CD4-positive, alpha-beta T cell (primary cell): ENCODE measurements around the gene ATP11A. TPM values are rescaled to one million over a fixed set of nuclear protein-coding genes. Genes with fewer than 3 reads are reported as not detected.
"Not testable (repeated sequence)": the region's sequence is repeated elsewhere in the genome, so short reads cannot be mapped to it uniquely, and the experiment has no call there.

Experiments
- ATAC-seq: fragments of 200-7000 bp; cut with Tn5 transposase; one replicate; pipeline ENCODE4 v1.10.0; 2022; ENCODE audit warnings: mild to moderate bottlenecking; ENCODE audit not compliant: poor library complexity
- CTCF ChIA-PET: fragments of 350-600 bp; sonication (Branson Sonifier 250); formaldehyde crosslinking; loops from one replicate; lab custom pipeline; 2021; ENCODE audit warnings: antibody characterized with exemption, inconsistent platforms; lab: Charles Lee
- POLR2A ChIA-PET: fragments of 350-600 bp; sonication (Branson Sonifier 250); formaldehyde crosslinking; loops from one replicate; lab custom pipeline; 2021; ENCODE audit warnings: antibody characterized with exemption, inconsistent platforms; lab: Charles Lee
- DNase-seq, 14 experiments: peaks; one replicate each; pipeline ENCODE4 v3.0.0-alpha.2; 2013 to 2020; ENCODE audit warnings: mixed read lengths in 2 of 14
- H3K27ac ChIP-seq, 2 donors: one replicate each; pipeline versions ENCODE4 v1.5.1 to v1.7.0; 2013; ENCODE audit warnings: low read length in 2 of 2, low read depth in 1 of 2, mild to moderate bottlenecking in 1 of 2
- H3K27me3 ChIP-seq, 2 experiments: 1 replicate in 1 of 2; 2 replicates in 1 of 2; pipeline versions ENCODE4 v1.6.1 to v1.7.0; 2013; ENCODE audit warnings: low read length in 2 of 2, control low read depth in 1 of 2, mild to moderate bottlenecking in 1 of 2, moderate library complexity in 1 of 2; ENCODE audit not compliant: insufficient read depth in 2 of 2, control insufficient read depth in 1 of 2
- H3K36me3 ChIP-seq: one replicate; pipeline ENCODE4 v1.6.1; 2013; ENCODE audit warnings: low read length, control low read depth; ENCODE audit not compliant: insufficient read depth
- H3K4me1 ChIP-seq: one replicate; pipeline ENCODE4 v1.6.1; 2013; ENCODE audit warnings: low read length, control low read depth; ENCODE audit not compliant: insufficient read depth
- H3K4me3 ChIP-seq: one replicate; pipeline ENCODE4 v1.5.1; 2013; ENCODE audit warnings: mild to moderate bottlenecking, low read length, moderate library complexity
- H3K9me3 ChIP-seq, 2 experiments: 1 replicate in 1 of 2; 2 replicates in 1 of 2; pipeline versions ENCODE4 v1.6.1 to v1.7.0; 2013; ENCODE audit warnings: low read length in 2 of 2, mild to moderate bottlenecking in 2 of 2, control low read depth in 1 of 2, moderate library complexity in 1 of 2; ENCODE audit not compliant: control insufficient read depth in 1 of 2, insufficient read depth in 1 of 2
- H3K27ac Mint-ChIP-seq: one replicate; pipeline ENCODE4 v1.8.0; 2020; ENCODE audit warnings: mixed read lengths
- H3K27me3 Mint-ChIP-seq: one replicate; pipeline ENCODE4 v1.8.0; 2021; ENCODE audit warnings: mixed read lengths
- H3K36me3 Mint-ChIP-seq: one replicate; pipeline ENCODE4 v1.8.0; 2021; ENCODE audit warnings: low read depth, mixed read lengths
- H3K4me1 Mint-ChIP-seq: one replicate; pipeline ENCODE4 v1.8.0; 2021; ENCODE audit warnings: low read depth, mixed read lengths
- H3K4me3 Mint-ChIP-seq: one replicate; pipeline ENCODE4 v1.8.0; 2020; ENCODE audit warnings: mild to moderate bottlenecking, mixed read lengths
- H3K9me3 Mint-ChIP-seq: one replicate; pipeline ENCODE4 v1.8.0; 2020; ENCODE audit warnings: mixed read lengths
- intact Hi-C, 2 experiments: fragments of 100-400 bp; cut with DNase I in 1 of 2; cut with micrococcal nuclease in 1 of 2; formaldehyde crosslinking; loops; one replicate each; pipeline versions ENCODE4 v1.15.1 to v1.9.0; 2023 to 2025; cut with DNase I, micrococcal nuclease
- total RNA-seq, 174 experiments: library from RNA in 2 of 174; stranded (reverse) in 2 of 174; gene quantifications; one replicate each; pipeline ENCODE4 v1.2.3 and lab custom pipeline; 2021 to 2026
- TF ChIP-seq, protein P1 (sequence below): fragments of 200-600 bp; IDR thresholded peaks from one replicate; pipeline ENCODE4 v1.8.0; 2022; ENCODE audit warnings: antibody characterized with exemption, mild to moderate bottlenecking

Gene ATP11A
- total RNA-seq, 2 experiments from 2014 or later, result 56.7 to 66.8 TPM

DNA sequence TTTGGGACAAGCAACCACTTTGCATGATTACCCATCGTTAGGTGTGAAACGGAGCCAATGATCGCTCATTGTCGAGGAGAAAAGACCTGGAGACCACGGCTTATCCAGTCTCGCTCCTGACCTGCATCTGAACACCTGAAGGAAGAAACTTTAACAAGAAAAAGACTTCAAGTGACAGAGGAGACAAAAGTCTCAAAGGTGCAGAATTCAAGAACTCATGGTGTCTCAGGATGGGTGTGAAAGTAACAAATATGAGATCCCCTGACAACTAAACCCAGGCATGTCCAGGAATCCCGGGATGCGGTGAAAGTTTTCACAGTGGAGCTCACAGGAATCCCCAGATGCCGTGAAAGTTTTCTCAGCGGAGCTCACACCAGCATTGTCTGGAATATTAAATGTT, 6.3 kb upstream of the ATP11A start:
- ChIA-PET POLR2A (no interaction called here), CTCF (no interaction called here)
- H3K36me3 ChIP-seq, result no peaks in the 10 kb centered on the region
- H3K4me1 ChIP-seq, result peaks cover 9% of the 10 kb centered on the region
- no peak overlapping the region for H3K27ac Mint-ChIP-seq
- H3K27ac ChIP-seq, result no peak overlapping the region
- TF ChIP-seq, protein P1, sequence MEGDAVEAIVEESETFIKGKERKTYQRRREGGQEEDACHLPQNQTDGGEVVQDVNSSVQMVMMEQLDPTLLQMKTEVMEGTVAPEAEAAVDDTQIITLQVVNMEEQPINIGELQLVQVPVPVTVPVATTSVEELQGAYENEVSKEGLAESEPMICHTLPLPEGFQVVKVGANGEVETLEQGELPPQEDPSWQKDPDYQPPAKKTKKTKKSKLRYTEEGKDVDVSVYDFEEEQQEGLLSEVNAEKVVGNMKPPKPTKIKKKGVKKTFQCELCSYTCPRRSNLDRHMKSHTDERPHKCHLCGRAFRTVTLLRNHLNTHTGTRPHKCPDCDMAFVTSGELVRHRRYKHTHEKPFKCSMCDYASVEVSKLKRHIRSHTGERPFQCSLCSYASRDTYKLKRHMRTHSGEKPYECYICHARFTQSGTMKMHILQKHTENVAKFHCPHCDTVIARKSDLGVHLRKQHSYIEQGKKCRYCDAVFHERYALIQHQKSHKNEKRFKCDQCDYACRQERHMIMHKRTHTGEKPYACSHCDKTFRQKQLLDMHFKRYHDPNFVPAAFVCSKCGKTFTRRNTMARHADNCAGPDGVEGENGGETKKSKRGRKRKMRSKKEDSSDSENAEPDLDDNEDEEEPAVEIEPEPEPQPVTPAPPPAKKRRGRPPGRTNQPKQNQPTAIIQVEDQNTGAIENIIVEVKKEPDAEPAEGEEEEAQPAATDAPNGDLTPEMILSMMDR, result no peak
- no peak overlapping the region for H3K4me3 Mint-ChIP-seq
- no peaks in the 10 kb centered on the region for H3K27me3 Mint-ChIP-seq
- ATAC-seq (no peak), DNase-seq (no peak)
- H3K4me1 Mint-ChIP-seq, result peaks cover 16% of the 10 kb centered on the region
- no peaks in the 10 kb centered on the region for H3K27me3 ChIP-seq
- no peak overlapping the region for H3K4me3 ChIP-seq
- intact Hi-C loops, result no loop called here
- H3K36me3 Mint-ChIP-seq, result no peaks in the 10 kb centered on the region
- H3K9me3 Mint-ChIP-seq, result no peaks in the 10 kb centered on the region
- no peaks in the 10 kb centered on the region for H3K9me3 ChIP-seq

GRCh38 chr13:112684071-112684845, 5.6 kb upstream of the ATP11A start:
- Histone ChIP-seq H3K4me1 (peaks cover 16% of the 10 kb centered on the region), H3K36me3 (no peaks in the 10 kb centered on the region), H3K9me3 (no peaks in the 10 kb centered on the region), H3K27me3 (no peaks in the 10 kb centered on the region), H3K4me3 (no peak overlapping the region), H3K27ac (no peak overlapping the region)
- no peak for DNase-seq
- peaks cover 22% of the 10 kb centered on the region for H3K4me1 Mint-ChIP-seq
- H3K27me3 Mint-ChIP-seq, result no peaks in the 10 kb centered on the region
- TF ChIP-seq, protein P1, result no peak
- H3K9me3 Mint-ChIP-seq, result no peaks in the 10 kb centered on the region
- peak overlapping the region; percentile 30 for H3K27ac Mint-ChIP-seq
- intact Hi-C loops, result no loop called here
- no peak overlapping the region for H3K4me3 Mint-ChIP-seq
- CTCF ChIA-PET, result no interaction called here
- H3K36me3 Mint-ChIP-seq, result no peaks in the 10 kb centered on the region
- POLR2A ChIA-PET, result no interaction called here
- no peak for ATAC-seq

DNA sequence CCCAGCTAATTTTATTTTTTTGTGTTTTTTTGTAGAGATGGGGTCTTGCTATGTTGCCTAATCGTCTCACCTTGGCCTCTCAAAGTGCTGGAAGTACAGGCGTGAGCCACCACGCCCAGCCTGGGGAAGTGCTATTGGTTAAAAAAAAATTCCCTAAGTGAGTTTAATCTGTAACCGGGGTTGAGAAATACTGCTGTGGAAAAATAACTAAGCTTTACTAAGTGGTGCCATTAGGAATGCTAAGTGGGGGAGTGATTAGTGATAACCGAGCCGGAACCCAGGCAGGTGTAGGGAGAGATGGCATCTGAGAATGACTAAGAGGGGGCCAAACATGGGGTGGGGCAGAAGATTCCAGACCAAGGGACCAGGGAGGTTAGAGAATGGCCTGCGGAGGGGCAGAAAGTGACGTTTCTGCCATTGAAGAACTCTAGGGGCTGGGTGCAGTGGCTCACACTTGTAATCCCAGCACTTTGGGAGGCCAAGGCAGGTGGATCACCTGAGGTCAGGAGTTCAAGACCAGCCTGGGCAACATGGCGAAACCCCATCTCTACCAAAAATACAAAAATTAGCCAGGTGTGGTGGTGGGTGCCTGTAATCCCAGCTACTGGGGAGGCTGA, 4.5 kb upstream of the ATP11A start:
- CTCF ChIA-PET, result not testable (repeated sequence)

More for the DNA sequence above, 4.5 kb upstream of the ATP11A start:
- ATAC-seq, DNase-seq, H3K27me3 Mint-ChIP-seq, H3K36me3 ChIP-seq, H3K27ac ChIP-seq, H3K36me3 Mint-ChIP-seq, H3K27ac Mint-ChIP-seq, POLR2A ChIA-PET, H3K9me3 Mint-ChIP-seq, H3K27me3 ChIP-seq, H3K9me3 ChIP-seq, H3K4me3 ChIP-seq: not testable (repeated sequence)
- intact Hi-C loops, result loop anchor here in 1 of 2 experiments (5.0 kb wide), 2 partner anchors 43 to 522 kb away; partner anchors contain the start of genes CUL4A and PCID2
- H3K4me3 Mint-ChIP-seq, result peak overlapping the region; percentile 2
- H3K4me1 Mint-ChIP-seq, result peaks cover 22% of the 10 kb centered on the region
- H3K4me1 ChIP-seq, result peaks cover 19% of the 10 kb centered on the region
